GM10266 (cell line): ENCODE results near the gene FYCO1.

Source experiments
- DNase-seq: peaks from one replicate; pipeline ENCODE4 v3.0.0; 2012; ENCODE audit errors: extremely low spot score
- TF ChIP-seq, protein P1 (sequence below): IDR thresholded peaks from 2 replicates; pipeline ENCODE4 v1.5.1; 2012; ENCODE audit warnings: mild to moderate bottlenecking, low read depth; ENCODE audit not compliant: control insufficient read depth, insufficient read depth; ENCODE audit errors: missing control alignments

FYCO1 gene

DNA sequence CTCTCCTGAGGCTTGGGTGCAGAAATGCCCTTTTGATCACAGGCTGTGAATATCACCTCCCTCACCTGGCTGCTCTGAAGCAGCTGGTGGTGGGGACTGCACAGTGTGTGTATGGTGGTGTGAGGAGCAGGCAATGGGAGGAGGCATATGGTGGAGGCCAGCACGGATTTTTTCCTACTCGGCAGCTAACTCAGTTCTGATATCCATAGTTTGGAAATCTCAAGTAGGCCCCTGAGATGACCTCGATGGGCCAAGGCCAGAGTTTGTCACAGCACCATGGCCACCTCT, 73.6 kb downstream of the FYCO1 start:
- no peak for DNase-seq
- TF ChIP-seq, protein P1, sequence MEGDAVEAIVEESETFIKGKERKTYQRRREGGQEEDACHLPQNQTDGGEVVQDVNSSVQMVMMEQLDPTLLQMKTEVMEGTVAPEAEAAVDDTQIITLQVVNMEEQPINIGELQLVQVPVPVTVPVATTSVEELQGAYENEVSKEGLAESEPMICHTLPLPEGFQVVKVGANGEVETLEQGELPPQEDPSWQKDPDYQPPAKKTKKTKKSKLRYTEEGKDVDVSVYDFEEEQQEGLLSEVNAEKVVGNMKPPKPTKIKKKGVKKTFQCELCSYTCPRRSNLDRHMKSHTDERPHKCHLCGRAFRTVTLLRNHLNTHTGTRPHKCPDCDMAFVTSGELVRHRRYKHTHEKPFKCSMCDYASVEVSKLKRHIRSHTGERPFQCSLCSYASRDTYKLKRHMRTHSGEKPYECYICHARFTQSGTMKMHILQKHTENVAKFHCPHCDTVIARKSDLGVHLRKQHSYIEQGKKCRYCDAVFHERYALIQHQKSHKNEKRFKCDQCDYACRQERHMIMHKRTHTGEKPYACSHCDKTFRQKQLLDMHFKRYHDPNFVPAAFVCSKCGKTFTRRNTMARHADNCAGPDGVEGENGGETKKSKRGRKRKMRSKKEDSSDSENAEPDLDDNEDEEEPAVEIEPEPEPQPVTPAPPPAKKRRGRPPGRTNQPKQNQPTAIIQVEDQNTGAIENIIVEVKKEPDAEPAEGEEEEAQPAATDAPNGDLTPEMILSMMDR, result no peak

DNA sequence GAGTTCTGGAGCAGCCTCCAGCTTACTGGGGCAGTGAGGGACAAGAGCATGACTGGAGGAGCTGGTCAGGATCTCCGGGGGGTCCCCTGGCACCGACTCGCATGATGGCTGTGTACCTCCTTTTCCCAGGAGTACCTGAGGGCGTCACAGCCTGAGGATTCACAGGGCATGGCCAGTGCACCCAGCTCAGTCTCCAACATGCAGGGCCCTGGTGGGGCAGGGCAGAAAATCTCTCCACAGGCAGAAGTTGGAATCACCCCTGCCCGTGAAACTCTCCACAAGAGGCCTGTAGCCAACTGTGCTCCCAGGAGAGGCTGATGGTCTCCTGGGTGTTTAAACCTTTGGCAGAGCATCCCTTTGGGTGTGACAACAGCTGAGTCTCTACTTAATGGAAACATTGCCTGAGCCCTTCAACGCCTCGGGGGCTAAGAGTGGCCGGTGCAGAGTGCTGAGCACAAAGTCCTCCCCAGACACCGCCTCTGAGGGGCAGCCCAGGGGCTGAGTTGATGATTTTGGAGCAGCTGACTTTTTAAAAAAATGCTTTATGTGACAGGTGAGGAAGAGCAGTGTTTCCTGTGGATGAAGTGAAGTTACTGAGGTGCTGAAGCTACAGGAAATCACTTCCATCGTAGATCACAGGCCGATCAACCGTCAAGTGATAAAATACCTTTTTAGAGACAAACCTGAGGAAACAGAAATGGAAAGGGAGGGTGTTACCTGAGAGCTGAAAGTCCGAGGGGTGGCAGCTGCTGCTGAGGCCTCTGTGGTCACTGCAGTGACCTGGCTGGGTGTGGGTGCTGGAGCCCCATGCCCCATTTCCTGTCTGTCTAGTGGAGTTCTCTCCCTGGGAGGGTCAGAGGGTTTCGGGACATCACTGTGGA, 74.2 kb downstream of the FYCO1 start:
- no peak for DNase-seq
- TF ChIP-seq, protein P1, result no peak

DNA sequence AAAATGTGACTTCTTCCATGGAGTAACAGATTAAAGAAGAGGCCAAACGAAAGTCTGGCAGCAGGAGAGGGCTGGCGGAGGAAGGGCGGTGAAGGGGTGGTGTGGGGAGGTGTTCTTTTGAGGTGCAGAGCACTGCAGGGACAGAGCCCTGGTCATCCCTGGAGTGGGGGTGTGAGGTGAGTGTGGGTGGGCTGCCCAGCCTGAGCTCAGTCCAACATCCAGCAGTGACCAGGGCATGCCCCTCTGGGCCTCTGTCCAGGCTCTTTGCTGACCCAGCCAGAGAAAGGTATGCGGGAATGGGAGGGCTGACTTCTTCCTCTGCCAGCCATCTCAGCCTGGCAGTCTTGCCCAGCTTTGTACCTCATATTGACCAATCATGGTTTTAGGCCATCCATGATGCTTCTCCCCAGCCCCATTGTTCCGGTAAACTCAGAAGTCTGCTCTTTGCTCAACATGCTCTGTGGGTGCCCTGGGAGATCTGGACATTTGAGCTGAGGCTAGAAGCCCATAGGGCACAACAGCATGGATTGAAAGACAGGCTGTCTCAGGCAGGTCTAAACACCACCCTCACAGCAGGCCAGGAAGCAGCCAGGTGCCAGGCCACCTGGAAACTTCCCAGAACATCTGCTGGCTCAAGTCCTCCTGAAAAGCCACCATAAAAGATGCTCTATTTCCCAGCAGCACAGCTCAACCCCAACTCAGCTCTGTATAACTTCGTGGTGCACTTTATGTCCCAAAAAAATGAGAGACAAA, 78.3 kb downstream of the FYCO1 start:
- DNase-seq, result no peak

DNA sequence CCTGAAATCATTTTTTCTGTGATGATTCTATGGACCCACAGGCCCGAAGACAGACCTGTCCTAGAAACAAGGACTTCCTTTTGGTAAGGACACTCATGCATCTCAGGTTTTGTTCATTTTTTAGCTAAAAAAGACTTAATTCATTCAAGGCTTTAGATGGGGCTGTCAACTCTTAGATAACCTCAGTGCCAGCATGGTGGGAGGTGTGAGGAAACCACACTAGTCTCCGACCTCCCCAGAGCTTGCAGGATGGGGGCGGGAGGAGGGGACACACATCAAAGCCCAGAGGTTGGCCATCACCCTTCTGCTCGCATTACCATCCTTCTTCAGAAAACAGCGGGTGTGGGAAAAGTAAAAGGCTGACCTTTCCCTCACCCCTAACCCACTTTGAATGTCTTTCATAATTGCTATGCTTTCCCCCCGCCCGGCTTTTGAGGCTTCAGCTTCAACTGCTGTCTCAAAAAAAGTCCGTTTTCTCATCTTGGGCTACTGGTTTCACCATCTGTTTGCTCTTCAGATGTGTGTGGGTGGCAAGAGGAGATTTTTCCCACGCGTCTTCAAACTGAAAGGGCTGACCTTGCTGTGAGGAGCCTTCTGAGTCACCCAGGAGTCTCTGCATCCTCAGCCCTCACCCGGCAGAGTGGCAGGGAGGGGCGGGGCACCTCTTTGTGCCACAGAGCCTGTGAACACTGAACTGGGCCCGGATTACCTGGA, 79.9 kb downstream of the FYCO1 start:
- DNase-seq, result peak; percentile 86
- TF ChIP-seq, protein P1, result no peak

More for the DNA sequence above, 78.3 kb downstream of the FYCO1 start:
- TF ChIP-seq, protein P1, result no peak

DNA sequence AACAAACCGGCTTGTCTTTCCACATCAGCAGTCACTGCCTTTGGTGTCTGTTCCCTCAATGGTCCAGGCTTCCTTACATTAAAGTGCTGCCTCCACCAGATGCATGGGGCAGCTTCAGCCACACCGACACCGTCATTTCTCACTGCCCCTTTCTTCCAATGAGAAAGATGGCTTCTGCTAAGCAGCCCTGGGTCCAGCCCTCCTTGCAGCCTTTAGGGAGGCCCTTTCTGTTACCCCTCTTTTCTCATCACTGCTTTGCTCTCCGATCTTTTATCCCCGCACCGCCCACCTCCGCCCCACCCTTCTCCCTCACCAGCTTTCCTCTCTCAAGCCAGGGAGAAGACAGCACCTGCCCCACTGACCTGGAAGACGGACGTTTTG, 80.6 kb downstream of the FYCO1 start:
- TF ChIP-seq, protein P1, result no peak
- no peak for DNase-seq

DNA sequence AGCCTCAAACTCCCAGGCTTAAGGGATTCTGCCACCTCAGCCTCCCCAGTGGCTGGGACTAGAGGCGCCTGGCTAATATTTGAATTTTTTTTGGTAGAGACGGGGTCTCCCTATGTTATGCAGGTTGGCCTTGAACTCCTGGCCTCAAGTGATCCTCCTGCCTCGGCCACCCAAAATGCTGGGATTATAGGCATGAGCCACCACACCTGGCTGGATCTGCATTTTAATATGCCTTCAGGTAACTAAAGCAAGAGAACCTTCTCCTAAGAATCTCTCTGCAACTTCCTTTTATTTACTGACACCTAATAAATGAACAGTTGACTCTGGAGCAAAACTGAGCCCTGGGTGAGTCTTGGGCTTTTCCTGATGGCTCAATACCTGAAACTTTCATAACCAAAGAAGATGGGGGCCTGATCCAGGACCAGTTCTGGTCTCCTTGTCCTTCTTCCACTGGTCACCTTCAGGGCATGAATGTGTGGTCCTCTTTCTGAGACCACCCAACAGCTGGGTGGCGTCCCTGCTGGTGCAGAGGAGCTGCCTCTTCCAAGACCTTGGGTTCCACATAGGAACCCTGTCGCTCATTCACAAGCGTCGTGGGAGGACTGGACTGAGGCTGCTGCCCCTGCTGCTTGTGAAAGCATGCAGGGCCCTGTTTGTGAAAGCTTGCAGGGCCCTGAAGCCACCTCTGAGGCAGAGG, 81.1 kb downstream of the FYCO1 start:
- no peak for DNase-seq

More for the DNA sequence above, 81.1 kb downstream of the FYCO1 start:
- TF ChIP-seq, protein P1, result no peak
